NCI-H2196 treated with DMSO at 0.1 percent for 48 hours (cell line): Measurements from ENCODE around the gene WDR4.
A peak's percentile ranks its signal among the peaks of the same experiment; 100 is the strongest.
"Not testable (repeated sequence)": the region's sequence is repeated elsewhere in the genome, so short reads cannot be mapped to it uniquely, and the experiment has no call there.

Source experiments
- DNase-seq: peaks from one replicate; lab custom pipeline; 2025; ENCODE audit not compliant: unreplicated experiment; lab: John Stamatoyannopoulos, UW

Gene WDR4

DNA sequence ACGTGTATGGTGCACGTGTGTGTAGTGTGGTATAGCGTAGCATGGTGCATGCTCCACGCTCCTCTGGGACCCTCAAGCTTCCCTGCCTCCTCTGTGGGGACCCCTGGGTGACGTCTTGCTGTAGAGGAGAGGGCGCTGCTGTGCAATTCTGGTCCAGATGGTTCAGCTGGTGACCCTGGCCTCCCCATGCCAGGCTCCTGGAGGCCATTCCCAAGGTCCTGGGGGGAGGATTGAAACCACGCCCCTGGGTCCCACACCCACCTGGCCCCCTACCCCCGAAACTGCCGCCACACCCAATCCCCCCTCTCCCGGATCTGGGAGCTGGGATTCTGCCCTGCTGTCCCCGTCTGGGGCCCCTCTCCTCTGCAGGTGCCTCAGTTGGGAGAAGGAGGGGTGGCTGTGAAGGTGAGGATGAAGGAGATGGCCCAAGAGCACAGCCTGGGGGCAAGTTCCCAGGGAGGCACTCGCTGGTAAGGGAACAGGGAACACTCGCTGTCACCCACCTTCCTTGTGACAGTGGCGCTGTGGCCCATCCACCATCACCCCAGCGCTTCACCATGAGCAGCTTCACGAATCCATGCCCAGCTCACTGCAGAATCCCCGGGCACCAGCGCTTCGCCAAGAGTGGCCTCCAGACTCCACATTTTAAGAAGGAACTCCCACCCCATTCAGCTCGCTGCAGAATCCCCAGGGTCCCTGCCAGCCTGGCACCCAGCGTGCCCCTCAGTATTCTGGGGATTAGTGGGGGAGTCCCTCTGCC lies 38.0 kb downstream of the WDR4 start:
- DNase-seq = no peak

DNA sequence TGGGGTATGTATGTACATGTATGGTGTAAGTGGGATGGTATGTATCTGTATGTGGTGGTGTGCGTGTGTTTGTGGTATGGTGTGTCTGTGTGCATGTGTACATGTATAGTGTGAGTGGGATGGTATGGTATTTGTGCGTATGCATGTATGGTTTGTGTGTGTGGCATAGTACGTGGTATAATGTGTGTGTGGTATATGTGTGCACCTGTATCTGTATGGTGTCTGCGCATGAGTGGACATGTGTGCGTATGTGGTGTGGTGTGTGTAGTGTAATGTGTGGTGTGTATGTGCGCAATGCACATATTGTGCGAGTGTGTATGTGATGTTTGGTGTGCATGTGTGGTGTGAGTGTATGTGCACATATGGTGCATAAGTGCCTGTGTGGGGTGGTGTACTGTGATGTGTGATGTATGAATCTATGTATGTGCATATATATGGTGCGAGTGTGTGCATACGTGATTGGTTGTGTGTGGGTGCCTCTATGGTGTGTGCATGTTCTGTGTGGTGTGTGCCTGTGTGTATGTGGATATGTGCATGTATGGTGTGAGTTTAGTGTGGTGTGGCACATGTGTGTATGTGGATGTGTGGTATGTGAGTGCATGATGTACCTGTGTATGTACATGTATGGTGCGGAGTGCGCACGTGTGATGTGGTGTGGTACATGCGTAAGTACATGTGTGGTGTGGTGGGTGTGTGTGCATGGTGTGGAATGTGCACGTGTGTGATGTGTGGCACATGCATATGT lies 38.8 kb downstream of the WDR4 start:
- no peak for DNase-seq

DNA sequence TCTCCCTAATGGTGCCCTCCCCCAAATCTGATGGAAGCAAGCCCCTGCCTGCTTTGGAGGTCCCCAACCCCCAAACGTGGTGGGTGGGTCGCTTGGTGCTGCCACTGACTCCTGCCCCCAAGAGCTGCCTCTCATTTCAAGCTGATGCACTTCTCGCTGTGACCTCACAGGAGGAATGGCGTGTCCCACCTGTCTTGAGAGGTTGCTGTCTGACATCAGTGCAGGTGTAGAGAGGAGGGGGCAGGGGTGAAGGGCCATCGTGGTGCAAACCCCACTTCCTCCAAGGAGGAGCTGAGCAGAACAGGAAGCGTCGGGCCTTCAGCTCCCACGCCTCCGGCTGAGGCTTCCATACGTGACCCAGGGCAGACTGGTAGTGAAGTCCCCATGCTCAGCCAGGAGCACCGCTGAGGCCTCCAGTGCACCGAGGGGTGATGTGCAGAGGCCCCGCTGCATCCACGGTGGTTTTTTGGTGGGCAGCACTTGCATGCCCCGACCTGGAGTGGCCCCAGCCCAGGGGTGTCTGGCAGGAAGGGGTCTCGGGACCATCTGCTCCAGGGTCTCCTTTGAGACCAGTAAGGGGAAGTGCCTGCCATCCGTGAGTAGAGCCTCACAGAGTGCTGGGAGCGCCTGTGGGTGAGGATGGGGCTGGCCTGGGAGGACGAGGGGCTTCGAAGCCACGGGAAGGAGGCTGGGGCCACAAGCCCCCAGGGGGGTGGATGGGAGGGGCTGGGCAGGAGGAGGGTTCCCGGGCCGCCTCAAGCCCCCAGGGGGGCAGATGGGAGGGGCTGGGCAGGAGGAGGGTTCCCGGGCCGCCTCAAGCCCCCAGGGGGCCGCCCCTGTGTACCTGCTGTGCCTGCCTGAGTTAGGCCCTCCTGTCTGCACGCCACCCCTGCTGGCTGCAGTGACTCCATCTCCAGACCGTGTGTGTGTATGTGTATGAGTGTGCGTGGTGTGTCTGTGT lies 39.8 kb downstream of the WDR4 start:
- no peak for DNase-seq

DNA sequence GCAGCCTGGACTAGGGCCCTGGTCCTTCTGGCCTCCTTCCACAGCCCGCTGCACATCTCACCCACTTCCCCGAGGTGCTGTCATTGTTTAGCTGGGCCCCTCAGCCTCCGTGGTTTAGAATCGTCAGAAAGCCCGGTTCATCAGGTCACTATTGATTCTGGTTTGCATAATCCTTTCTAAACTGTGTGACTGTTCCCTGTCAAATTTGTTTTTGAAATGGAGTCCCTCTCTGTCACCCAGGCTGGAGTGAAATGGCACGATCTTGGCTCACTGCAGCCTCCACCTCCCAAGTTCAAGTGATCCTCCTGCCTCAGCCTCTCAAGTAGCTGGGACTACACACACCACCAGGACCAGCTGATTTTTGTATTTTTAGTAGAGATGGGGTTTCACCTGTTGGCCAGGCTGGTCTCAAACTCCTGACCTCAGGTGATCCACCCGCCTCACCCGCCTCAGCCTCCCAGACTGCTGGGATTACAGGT lies 41.1 kb downstream of the WDR4 start:
- DNase-seq = not testable (repeated sequence)

DNA sequence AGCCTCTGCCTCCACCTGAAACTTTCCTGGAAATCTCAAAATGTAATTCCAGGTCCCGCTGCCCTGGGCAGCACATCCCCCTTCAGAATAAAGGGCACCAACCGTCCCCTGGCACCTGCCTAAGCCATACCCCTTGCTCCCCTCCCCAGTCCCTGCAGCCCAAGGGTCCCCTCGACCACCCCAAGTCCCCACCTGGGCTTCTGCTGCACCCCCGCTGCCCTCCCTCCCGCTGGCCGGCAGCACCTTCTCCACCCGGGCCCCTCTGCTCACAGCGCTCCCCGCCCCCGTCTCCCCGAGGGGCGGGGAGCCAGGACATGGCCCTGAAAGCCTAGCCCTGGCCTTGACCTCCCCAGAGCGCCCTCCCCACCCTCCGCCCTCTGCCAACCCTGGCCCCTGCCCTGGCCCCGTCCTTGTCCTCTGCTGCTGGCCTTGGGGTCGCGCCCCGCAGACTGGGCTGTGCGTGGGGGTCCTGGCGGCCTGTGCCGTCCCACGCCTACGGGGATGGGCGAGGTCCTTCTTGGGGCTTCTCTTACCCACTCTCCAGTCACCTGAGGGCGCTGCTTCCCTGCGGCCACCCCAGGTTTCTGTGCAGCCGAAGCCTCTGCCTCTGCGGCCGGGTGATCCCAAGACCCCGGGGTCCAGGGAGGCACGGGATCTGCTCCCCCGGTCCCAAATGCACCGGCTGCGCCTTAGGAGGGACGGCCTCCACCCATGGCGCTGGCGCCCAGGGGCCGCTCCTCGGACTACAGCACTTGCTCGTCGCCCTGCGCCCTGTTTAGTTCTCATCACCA lies 41.7 kb downstream of the WDR4 start:
- no peak for DNase-seq

DNA sequence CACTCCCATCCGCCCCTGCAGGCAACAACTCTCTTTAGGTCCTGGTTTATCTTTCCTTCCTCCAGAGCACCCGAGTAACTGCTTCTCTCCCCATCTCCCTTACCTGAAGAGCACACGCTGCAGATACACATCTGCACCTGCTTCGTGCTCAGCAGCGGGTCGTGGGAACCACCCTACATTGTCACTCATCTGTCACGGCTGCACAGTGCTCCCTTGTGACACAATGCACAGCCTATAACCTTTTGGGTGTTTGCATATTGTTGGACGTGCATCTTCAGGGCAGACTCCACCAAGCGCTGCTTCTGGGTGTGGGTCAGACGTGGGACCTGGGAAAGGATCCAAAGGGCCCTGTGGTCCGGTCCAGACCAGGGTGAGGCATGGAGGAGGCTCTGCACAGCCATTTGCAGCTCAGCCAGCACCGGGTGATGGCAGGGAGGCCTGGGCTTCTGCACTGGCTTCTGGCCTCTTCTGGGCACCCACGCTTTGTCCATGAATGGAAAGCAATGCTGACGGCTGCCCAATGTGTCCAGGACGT lies 42.5 kb downstream of the WDR4 start:
- no peak for DNase-seq

DNA sequence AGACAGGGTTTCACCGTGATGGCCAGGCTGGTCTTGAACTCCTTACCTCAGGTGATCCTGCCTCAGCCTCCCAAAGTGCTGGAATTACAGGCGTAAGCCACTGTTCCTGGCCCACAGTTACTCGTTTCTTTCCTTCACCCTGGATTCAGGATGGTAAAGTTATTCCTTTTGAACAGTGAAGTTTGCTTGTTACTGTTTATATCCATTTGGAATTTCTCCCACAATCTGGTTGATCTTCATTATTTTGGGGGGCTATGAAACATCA lies 43.0 kb downstream of the WDR4 start:
- DNase-seq = no peak

DNA sequence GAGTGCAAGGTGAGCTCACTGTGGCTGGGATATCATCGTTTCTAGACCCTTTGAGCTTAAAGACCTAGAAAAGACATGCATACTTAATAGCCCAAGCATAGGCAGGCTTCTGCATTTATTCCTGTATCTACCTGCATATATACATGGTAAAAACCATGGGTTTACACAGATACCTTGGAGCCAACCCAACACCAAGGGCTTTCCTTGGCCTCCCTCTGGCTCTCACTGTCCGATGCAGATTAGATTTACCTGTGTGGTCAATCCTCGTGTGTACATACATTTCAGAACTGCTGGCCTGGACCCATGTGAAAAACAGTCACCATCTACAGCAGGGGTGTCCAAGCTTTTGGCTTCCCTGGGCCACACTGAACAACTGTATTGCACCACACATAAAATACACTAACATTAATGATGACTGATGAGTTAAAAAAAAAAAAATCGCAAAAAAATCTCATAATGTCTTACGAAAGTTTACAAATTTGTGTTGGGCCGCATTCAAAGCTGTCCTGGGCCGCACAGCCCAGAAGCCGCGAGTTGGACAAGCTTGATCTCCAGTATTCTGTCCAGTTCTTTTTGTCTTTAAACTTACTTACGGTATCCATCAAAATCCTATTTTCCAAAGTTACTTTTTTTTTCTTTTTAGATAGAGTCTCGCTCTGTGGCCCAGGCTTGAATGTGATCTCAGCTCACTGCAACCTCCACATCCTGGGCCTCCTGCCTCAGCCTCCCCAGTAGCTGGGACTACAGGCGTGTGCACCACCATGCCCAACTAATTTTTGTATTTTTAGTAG lies 43.5 kb downstream of the WDR4 start:
- DNase-seq = no peak

DNA sequence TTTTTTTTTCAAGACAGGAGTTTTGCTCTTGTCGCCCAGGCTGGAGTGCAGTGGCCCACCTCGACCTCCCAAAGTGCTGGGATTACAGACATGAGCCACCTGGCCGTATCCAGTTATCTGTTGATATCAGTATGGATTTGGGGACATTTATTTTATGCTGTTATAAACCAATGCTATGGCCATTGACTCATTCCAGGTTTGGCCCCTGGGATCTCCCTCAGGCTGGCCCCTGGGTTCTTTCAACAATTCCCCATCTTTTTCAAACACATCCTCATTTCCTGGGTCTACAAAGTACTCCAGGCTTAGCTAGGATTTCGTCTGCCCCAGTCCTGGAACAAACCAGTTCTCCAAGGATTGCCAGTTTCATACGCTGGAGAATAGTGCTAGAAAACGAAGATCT lies 44.1 kb downstream of the WDR4 start:
- no peak for DNase-seq

DNA sequence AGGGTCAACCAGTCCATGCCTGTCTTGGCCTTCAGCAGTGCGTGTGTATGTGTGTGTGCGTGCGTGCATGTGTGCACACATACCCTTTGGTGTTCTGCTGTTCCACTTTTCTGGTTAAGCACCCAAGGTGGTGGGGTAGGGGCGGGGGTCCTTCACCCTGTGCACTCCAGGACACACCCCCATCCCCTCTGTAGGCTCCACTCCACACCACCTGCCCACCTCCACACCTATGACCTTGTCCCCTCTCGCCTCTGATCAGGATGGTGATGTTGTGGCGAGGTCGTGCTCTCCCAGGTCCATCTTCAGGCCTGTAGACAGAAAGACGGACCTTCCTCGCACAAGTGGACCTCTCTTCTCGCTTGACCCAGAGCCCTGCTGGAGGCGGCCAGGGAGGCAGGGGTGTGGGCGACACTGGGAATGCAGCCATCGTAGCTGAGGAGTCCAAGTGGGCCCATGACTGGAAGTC lies 44.6 kb downstream of the WDR4 start:
- DNase-seq = no peak

DNA sequence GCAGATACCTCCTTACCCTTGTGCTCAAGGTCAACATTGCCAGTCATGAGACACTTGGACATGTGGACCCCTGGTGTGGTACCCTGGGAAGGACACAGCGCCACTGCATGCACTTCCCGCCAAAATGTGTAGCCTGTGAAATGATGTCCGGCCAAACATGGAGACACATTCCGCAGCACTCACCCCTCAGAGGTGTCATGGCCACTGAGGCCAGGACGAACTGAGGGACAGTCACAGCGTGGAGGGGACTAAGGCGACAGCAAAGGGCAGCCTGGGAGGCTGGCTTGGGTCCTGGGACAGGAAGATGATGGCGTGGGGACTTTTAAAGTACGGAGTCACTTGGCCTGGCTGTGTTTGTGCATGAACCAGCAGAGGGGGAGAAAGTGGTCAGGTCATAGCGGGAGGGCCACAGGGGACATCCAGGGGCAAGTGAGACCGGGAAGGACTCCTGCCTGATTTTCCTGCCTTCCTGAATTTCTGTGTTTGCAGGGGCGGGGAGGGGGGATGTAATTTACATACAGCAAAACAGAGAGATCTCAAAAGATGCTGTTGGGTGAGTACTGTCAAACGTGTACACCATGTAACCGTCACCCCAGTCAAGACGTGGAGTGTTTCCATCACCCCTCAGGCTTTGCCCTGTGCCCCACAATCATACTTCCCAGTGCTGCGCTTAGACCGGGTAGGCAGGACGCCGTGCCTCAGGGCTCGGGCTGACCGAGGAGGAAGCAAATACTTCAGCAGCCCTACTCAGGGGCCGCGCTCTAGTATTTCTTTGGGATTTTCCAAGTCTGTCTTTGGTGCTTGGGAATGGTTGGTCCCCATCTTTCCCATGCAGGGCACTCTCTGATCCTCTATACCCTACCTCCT lies 45.2 kb downstream of the WDR4 start:
- no peak for DNase-seq

DNA sequence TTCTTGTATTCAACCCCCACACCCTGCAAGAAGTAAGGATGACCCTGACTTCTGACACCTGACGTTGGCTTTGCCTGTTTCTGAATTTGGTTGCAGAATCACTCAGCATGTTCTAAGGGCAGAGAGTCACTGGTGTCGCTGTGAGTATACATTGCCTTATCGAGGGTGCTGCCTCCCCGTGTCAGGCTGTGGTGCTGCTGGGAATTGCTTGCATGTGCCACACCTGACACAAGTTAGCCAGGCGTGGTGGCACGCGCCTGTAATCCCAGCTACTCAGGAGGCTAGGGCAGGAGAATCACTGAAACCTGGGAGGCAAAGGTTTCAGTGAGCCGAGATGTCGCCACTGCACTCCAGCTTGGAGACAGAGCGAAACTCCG lies 45.9 kb downstream of the WDR4 start:
- DNase-seq = peak; percentile 7

DNA sequence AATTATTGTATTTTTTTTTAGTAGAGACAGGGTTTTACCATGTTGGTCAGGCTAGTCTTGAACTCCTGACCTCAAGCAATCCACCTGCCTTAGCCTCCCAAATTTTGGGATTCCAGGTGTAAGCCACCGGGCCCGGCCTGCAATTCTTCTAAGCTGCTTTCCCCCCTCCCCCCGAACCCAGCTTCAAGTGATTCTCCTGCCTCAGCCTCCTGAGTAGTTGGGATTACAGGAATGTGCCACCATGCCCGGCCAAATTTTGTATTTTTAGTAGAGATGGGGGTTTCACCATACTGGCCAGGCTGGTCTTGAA lies 47.1 kb downstream of the WDR4 start:
- DNase-seq = not testable (repeated sequence)

DNA sequence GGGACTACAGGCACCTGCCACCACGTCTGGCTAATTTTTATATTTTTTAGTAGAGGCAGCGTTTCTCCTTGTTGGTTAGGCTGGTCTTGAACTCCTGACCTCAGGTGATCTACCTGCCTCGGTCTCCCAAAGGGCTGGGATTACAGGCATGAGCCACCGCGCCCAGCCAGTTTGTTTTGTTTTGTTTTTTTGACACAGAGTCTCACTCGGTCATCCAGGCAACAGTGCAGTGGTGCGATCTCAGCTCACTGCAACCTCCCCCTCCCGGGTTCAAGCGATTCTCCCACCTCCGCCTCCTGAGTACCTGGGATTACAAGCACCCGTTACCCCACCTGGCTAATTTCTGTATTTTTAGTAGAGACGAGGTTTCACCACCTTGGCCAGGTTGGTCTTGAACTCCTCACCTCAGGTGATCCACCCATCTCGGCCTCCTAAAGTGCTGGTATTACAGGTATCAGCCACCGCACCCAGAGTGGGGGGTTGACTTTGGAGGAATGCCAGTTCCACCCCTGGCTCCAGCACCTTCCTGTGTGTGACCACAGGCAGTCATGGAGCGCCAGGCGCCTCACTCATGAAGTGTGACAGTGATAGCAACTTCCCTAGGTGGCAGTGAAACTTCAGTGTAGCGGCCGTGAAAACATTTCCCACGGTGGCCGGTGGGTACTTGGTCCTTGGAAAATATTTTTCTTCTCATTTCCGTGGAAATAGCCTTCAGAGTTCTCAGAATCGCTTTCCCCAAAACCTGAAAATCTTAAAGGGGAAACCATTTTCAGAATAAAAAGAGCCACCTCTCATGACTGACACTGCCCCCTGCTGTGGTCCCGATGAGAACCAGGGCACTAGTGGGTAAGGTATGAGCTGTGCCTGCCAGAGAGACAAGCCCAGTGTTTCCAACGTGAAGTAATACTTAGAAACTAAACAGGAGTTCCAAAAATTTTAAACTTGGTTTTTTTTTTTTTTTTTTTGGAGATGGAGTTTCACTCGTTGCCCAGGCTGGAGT lies 48.6 kb downstream of the WDR4 start:
- no peak for DNase-seq

DNA sequence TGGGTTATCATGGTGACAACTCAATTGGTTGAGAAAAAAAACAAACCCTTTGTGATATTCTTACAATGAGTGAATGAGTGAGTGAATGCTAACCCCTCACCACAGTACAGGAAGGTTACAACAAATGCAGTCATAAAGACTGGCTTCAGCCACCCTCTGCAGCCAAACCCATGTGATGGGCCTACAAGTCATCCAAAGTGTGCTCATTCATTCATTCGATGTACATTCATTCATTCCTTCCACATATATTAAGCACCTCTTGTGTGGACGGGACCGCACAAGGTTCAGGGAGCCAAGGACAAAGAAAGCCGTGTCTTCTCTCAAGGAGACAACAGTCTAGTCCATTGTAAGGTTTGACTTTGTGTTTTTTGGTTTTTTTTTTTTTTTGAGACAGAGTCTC lies 49.4 kb downstream of the WDR4 start:
- DNase-seq = no peak

DNA sequence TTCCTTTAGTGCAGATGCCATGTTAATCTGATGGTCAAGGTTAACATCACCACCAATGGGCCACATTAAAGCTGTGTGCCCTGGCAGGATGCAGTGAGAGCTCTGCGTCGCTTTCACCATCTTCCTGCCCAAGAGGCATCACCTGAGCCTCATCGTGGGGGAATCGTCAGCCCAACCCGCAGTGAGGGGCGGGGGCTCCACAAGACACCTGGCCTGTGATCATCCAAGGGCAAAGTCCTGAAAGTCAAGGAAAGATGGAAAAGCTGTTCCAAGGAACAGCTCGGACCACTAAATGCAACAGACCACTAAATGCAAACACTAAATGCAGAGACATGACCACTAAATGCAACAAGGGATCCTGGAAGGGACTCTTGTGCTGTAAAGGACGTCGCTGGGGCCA lies 49.9 kb downstream of the WDR4 start:
- DNase-seq = no peak

DNA sequence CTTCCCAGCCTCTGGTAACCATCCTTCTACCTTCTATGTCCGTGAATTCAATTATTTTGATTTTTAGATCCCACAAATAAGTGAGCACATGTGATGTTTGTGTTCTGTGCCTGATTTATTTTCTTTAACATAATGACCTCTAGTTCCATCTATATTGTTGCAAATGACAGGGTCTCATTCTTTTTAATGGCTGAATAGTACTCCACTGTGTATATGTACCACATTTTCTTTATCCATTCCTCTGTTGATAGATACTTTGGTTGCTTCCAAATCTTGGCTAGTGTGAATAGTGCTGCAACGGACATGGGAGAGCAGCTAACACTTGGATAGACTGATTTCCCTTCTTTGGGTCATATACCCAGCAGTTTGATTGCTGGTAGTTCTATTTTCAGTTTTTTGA lies 51.8 kb downstream of the WDR4 start:
- DNase-seq = no peak
